Cardiac fibroblast (primary cell): Measurements from ENCODE around the gene SLC6A11.
A peak's percentile ranks its signal among the peaks of the same experiment; 100 is the strongest.

Experiments used
- DNase-seq, 2 donors: peaks; one replicate each; pipeline versions ENCODE4 v3.0.0 to v3.0.0-alpha.2; 2010; ENCODE audit warnings: low read depth in 2 of 2
- H3K4me3 ChIP-seq, 2 donors: replicated peaks in 1 of 2; 1 replicate in 1 of 2; 2 replicates in 1 of 2; pipeline ENCODE4 v1.5.1; 2011; ENCODE audit warnings: low read depth in 2 of 2, low read length in 2 of 2, mild to moderate bottlenecking in 2 of 2, moderate library complexity in 1 of 2
- TF ChIP-seq, protein P1 (sequence below): IDR thresholded peaks from one replicate; pipeline ENCODE4 v1.5.1; 2011; ENCODE audit warnings: low read depth, mild to moderate bottlenecking, low read length, inconsistent platforms

SLC6A11 gene

DNA sequence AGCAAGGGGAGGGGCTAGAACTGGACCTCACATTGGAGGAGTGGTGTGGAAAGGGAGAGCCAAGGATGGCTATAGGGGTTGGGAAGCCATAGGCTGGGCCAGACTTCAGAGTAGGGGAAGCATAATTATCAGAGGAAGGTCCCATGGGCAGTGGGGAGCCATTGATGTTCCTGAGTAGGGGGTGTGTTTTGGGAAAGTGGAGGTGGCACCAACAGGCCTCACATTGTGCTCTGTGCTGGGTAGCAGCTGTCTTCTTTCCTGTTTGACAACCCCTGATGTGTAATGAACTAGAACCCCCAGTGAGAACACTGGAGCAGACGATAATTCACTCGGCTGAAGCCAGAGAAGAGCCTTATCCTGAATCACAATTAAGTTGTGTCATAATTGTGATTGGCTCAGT lies 41.2 kb downstream of the SLC6A11 start:
- H3K4me3 ChIP-seq = no peak overlapping the region
- TF ChIP-seq, protein P1, sequence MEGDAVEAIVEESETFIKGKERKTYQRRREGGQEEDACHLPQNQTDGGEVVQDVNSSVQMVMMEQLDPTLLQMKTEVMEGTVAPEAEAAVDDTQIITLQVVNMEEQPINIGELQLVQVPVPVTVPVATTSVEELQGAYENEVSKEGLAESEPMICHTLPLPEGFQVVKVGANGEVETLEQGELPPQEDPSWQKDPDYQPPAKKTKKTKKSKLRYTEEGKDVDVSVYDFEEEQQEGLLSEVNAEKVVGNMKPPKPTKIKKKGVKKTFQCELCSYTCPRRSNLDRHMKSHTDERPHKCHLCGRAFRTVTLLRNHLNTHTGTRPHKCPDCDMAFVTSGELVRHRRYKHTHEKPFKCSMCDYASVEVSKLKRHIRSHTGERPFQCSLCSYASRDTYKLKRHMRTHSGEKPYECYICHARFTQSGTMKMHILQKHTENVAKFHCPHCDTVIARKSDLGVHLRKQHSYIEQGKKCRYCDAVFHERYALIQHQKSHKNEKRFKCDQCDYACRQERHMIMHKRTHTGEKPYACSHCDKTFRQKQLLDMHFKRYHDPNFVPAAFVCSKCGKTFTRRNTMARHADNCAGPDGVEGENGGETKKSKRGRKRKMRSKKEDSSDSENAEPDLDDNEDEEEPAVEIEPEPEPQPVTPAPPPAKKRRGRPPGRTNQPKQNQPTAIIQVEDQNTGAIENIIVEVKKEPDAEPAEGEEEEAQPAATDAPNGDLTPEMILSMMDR = no peak
- no peak for DNase-seq

- TF ChIP-seq, protein P1 = no peak
- no peak for DNase-seq
Measured at GRCh38 chr3:10858091-10858490, 42.1 kb downstream of the SLC6A11 start.

GRCh38 chr3:10867384-10867783 lies 51.4 kb downstream of the SLC6A11 start:
- peak; percentile 9 to 13 for DNase-seq
- no peak overlapping the region for H3K4me3 ChIP-seq
- TF ChIP-seq, protein P1 = no peak

More at GRCh38 chr3:10858091-10858490, 42.1 kb downstream of the SLC6A11 start:
- H3K4me3 ChIP-seq = no peak overlapping the region

GRCh38 chr3:10869460-10869859 lies 53.4 kb downstream of the SLC6A11 start:
- H3K4me3 ChIP-seq = no peak overlapping the region
- TF ChIP-seq, protein P1 = no peak
- DNase-seq = no peak

- TF ChIP-seq, protein P1 = no peak
- no peak for DNase-seq
- H3K4me3 ChIP-seq = no peak overlapping the region
Measured at GRCh38 chr3:10870296-10870695, 54.3 kb downstream of the SLC6A11 start.

- TF ChIP-seq, protein P1 = no peak
- no peak overlapping the region for H3K4me3 ChIP-seq
- no peak for DNase-seq
Measured at GRCh38 chr3:10873415-10873814, 57.4 kb downstream of the SLC6A11 start.

DNA sequence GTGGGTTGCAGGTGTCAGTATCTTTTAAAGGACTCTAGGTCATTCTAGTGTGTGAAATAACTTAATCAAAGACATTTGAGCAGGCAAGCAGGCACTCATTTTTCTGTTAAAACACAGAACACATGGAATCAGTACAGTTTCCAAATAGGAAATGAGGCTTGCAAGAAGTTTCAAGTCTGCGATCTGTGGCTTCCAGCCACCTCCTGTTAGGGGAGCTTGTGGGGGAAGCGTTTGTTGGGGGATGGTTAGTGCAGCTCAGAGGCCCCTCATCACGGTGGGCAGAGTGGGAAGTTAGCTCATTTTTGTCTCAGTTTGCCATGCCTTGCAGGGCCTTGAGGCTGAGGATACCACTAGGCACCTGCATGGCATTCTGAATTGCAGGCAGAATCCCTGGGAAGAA lies 59.9 kb downstream of the SLC6A11 start:
- TF ChIP-seq, protein P1 = no peak
- H3K4me3 ChIP-seq = no peak overlapping the region
- DNase-seq = no peak
